ENCODE data around the gene TSPAN12.

DNA sequence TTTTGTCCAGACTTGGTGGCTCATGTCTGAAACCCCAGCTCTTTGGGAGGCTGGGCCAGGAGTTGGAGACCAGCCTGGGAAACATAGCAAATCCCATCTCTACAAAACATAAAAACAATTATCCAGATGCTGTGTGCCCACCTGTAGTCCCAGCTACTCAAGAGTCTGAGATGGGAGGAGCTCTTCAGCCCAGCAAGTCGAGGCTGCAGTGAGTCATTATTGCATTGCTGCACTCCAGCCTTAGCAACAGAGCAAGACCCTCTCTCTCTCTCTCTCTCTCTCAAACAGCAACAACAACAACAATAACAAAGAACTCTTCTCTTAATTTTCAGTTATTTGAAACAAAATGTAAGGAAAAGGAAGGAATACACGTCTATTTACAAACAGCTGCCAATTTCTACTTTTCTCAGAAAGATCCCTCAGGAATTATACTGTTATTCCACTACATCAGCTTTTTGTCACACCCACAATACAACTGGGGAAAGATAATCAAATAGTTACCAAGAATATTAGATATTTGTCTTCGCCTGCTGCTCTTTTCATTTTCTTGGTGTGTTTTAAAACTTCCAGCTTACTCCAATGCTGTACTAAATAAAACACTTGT, 5.1 kb upstream of the TSPAN12 start:
- TF ChIP-seq, protein P1, sequence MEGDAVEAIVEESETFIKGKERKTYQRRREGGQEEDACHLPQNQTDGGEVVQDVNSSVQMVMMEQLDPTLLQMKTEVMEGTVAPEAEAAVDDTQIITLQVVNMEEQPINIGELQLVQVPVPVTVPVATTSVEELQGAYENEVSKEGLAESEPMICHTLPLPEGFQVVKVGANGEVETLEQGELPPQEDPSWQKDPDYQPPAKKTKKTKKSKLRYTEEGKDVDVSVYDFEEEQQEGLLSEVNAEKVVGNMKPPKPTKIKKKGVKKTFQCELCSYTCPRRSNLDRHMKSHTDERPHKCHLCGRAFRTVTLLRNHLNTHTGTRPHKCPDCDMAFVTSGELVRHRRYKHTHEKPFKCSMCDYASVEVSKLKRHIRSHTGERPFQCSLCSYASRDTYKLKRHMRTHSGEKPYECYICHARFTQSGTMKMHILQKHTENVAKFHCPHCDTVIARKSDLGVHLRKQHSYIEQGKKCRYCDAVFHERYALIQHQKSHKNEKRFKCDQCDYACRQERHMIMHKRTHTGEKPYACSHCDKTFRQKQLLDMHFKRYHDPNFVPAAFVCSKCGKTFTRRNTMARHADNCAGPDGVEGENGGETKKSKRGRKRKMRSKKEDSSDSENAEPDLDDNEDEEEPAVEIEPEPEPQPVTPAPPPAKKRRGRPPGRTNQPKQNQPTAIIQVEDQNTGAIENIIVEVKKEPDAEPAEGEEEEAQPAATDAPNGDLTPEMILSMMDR (IDR thresholded peaks at IDR 0.05), result no peak
- TF ChIP-seq POLR2AphosphoS5 (IDR thresholded peaks at IDR 0.05) (no peak), EP300 (IDR thresholded peaks at IDR 0.05) (no peak), POLR2A (IDR thresholded peaks at IDR 0.05; ENCODE audit: low read depth) (no peak)
